H9 (cell line): ENCODE measurements around the gene QSOX1. TPM values are rescaled to one million over a fixed set of nuclear protein-coding genes. Genes with fewer than 3 reads are reported as not detected.

Source experiments
- DNase-seq: peaks from one replicate; pipeline ENCODE4 v3.0.0-alpha.2; 2017
- H2AFZ ChIP-seq: one replicate; pipeline ENCODE4 v1.6.1; 2013; ENCODE audit warnings: mild to moderate bottlenecking, low read length, control low read depth, moderate library complexity
- H2AK5ac ChIP-seq: 2 replicates; pipeline ENCODE4 v1.6.1; 2013; ENCODE audit warnings: low read length, control low read depth, mixed read lengths; ENCODE audit not compliant: insufficient read length
- H2BK120ac ChIP-seq: one replicate; pipeline ENCODE4 v1.6.1; 2013; ENCODE audit warnings: low read depth, mild to moderate bottlenecking, low read length, control low read depth, inconsistent platforms; ENCODE audit not compliant: poor library complexity, severe bottlenecking
- H2BK12ac ChIP-seq: 2 replicates; pipeline ENCODE4 v1.6.1; 2013; ENCODE audit warnings: low read length, control low read depth, mixed read lengths, low read depth; ENCODE audit not compliant: insufficient read length
- H2BK15ac ChIP-seq: 2 replicates; pipeline ENCODE4 v1.6.1; 2013; ENCODE audit warnings: low read depth, low read length, control low read depth
- H2BK20ac ChIP-seq: one replicate; pipeline ENCODE4 v1.6.1; 2013; ENCODE audit warnings: low read depth, mild to moderate bottlenecking, low read length, control low read depth, inconsistent platforms; ENCODE audit not compliant: poor library complexity, severe bottlenecking
- H2BK5ac ChIP-seq: 2 replicates; pipeline ENCODE4 v1.6.1; 2013; ENCODE audit warnings: low read length, control low read depth, mixed read lengths; ENCODE audit not compliant: insufficient read length
- H3K14ac ChIP-seq: 2 replicates; pipeline ENCODE4 v1.6.1; 2013; ENCODE audit warnings: low read length, control low read depth; ENCODE audit not compliant: insufficient read depth
- H3K18ac ChIP-seq: 2 replicates; pipeline ENCODE4 v1.6.1; 2013; ENCODE audit warnings: low read depth, mild to moderate bottlenecking, mixed read lengths, low read length, control low read depth; ENCODE audit not compliant: insufficient read length
- H3K23ac ChIP-seq: 2 replicates; pipeline ENCODE4 v1.6.1; 2013; ENCODE audit warnings: low read length, control low read depth, mixed read lengths, low read depth; ENCODE audit not compliant: insufficient read length
- H3K23me2 ChIP-seq: 2 replicates; pipeline ENCODE4 v1.6.1; 2013; ENCODE audit warnings: low read depth, mild to moderate bottlenecking, mixed read lengths, low read length, control low read depth; ENCODE audit not compliant: insufficient read length, poor library complexity, severe bottlenecking
- H3K27ac ChIP-seq: 2 replicates; pipeline ENCODE4 v1.5.1; 2013; ENCODE audit warnings: low read length, control low read depth, mixed read lengths, low read depth; ENCODE audit not compliant: insufficient read length
- H3K27me3 ChIP-seq: 2 replicates; pipeline ENCODE4 v1.6.1; 2013; ENCODE audit warnings: low read length, control low read depth, inconsistent platforms; ENCODE audit not compliant: insufficient read depth
- H3K4ac ChIP-seq: 2 replicates; pipeline ENCODE4 v1.6.1; 2013; ENCODE audit warnings: low read depth, mild to moderate bottlenecking, control low read depth, inconsistent platforms, low read length, moderate library complexity
- H3K4me1 ChIP-seq: 2 replicates; pipeline ENCODE4 v1.6.1; 2013; ENCODE audit warnings: low read length, control low read depth, inconsistent platforms; ENCODE audit not compliant: insufficient read depth
- H3K4me2 ChIP-seq: 2 replicates; pipeline ENCODE4 v1.6.1; 2013; ENCODE audit warnings: low read length, control low read depth, mixed read lengths; ENCODE audit not compliant: insufficient read length, insufficient read depth
- H3K56ac ChIP-seq: 2 replicates; pipeline ENCODE4 v1.6.1; 2013; ENCODE audit warnings: low read depth, mild to moderate bottlenecking, mixed read lengths, low read length, control low read depth; ENCODE audit not compliant: insufficient read length
- H3K79me1 ChIP-seq: 2 replicates; pipeline ENCODE4 v1.6.1; 2013; ENCODE audit warnings: low read depth, mild to moderate bottlenecking, moderate library complexity, low read length, control low read depth, inconsistent platforms; ENCODE audit not compliant: insufficient read depth, poor library complexity, severe bottlenecking
- H3K79me2 ChIP-seq: 2 replicates; pipeline ENCODE4 v1.6.1; 2013; ENCODE audit warnings: low read length, control low read depth, inconsistent platforms; ENCODE audit not compliant: insufficient read depth
- H3K9ac ChIP-seq: 2 replicates; pipeline ENCODE4 v1.6.1; 2013; ENCODE audit warnings: low read length, control low read depth, mixed read lengths; ENCODE audit not compliant: insufficient read length; ENCODE audit errors: extremely low read depth
- H3K9me3 ChIP-seq: one replicate; pipeline ENCODE4 v1.6.1; 2013; ENCODE audit warnings: low read depth, low read length, inconsistent platforms; ENCODE audit not compliant: control insufficient read depth
- H3T11ph ChIP-seq: one replicate; pipeline ENCODE4 v1.6.1; 2013; ENCODE audit warnings: mild to moderate bottlenecking, low read length, control low read depth, inconsistent platforms
- H4K20me1 ChIP-seq: one replicate; pipeline ENCODE4 v1.6.1; 2013; ENCODE audit not compliant: control insufficient read depth, insufficient read length, insufficient read depth
- H4K5ac ChIP-seq: 2 replicates; pipeline ENCODE4 v1.6.1; 2013; ENCODE audit warnings: low read depth, mild to moderate bottlenecking, mixed read lengths, low read length, control low read depth; ENCODE audit not compliant: insufficient read length
- H4K8ac ChIP-seq: replicated peaks from 2 replicates; pipeline ENCODE4 v1.6.1; 2013; ENCODE audit warnings: low read length, control low read depth, mixed read lengths, low read depth; ENCODE audit not compliant: insufficient read length
- H4K91ac ChIP-seq: 2 replicates; pipeline ENCODE4 v1.6.1; 2013; ENCODE audit warnings: low read depth, mild to moderate bottlenecking, moderate library complexity, mixed read lengths, low read length, control low read depth; ENCODE audit not compliant: insufficient read length
- H3K27ac Mint-ChIP-seq, 3 experiments: 2 replicates in 2 of 3; 3 replicates in 1 of 3; pipeline ENCODE4 v1.8.0; 2020 to 2021; ENCODE audit warnings: mixed read lengths in 3 of 3, mild to moderate bottlenecking in 1 of 3, moderate library complexity in 1 of 3
- H3K27me3 Mint-ChIP-seq: 2 replicates; pipeline ENCODE4 v1.8.0; 2021; ENCODE audit warnings: low read depth, mild to moderate bottlenecking, moderate library complexity, mixed read lengths
- H3K36me3 Mint-ChIP-seq, 3 experiments: 2 replicates in 2 of 3; 3 replicates in 1 of 3; pipeline ENCODE4 v1.8.0; 2020 to 2021; ENCODE audit warnings: low read depth in 3 of 3, mixed read lengths in 3 of 3; ENCODE audit not compliant: insufficient read depth in 1 of 3
- H3K4me1 Mint-ChIP-seq, 2 experiments: 2 replicates each; pipeline ENCODE4 v1.8.0; 2020; ENCODE audit warnings: mixed read lengths in 2 of 2
- H3K4me3 Mint-ChIP-seq, 2 experiments: 2 replicates in 1 of 2; 3 replicates in 1 of 2; pipeline ENCODE4 v1.8.0; 2020 to 2021; ENCODE audit warnings: mild to moderate bottlenecking in 2 of 2, mixed read lengths in 2 of 2, moderate library complexity in 1 of 2
- H3K9me3 Mint-ChIP-seq, 2 experiments: 2 replicates in 1 of 2; 3 replicates in 1 of 2; pipeline ENCODE4 v1.8.0; 2020; ENCODE audit warnings: mild to moderate bottlenecking in 2 of 2, mixed read lengths in 2 of 2, moderate library complexity in 1 of 2
- WGBS: extraction: QIAGEN DNeasy Blood & Tissue Kit; methylation state at CpG from one replicate; pipeline ENCODE4 v1.1.7; 2013; ENCODE audit warnings: missing lambda C conversion rate, low lambda C conversion rate, mixed read lengths; ENCODE audit not compliant: insufficient read length; ENCODE audit errors: extremely low coverage; 5-methylcytosine and 5-hydroxymethylcytosine counted together
- total RNA-seq: library from RNA; stranded (reverse); gene quantifications from 2 replicates; pipeline ENCODE4 v1.2.1, GENCODE V29; 2021
- TF ChIP-seq, protein P1 (sequence below): fragments of 200-600 bp; sonication (generic); conservative IDR thresholded peaks from 3 replicates; pipeline ENCODE4 v1.8.0; 2021; ENCODE audit warnings: antibody characterized with exemption, mild to moderate bottlenecking

Gene QSOX1
- total RNA-seq, 1 experiment from 2014 or later = 79.2 TPM

DNA sequence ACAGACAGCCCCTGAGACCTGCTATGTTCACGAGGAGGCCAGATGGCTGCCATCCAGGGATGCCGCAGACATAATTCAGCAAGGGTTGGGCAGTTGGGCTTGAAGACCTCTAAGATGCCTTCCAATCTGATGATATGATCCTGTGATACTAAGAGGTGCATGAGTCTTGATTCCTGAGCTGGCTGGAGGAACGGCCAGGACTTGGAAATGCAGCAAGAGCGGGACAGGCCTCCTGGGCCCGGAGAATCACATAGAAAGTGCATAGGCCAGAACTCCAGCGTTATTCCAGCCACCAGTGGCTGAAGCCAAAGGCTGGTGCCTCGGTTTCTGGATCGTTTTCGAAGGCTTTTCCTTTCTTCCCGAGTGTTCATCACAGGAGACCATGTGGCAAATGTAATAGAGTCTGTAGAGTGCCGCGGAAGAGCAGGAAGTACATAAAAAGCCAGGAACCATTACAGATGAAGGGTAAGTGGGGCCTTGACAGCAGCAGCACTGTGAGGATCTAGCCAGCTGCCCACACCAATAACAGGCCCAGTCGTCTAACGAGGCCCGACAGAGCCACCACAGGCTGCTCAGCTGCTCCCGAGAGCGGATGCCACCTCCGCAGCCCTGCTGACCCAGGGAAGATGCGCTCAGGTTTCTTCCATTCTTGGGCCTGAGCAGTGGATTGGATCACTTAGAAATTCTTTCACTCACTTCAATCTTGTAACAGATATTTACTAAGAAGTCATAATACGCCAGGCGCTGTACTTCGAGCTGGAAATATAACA lies 61.4 kb downstream of the QSOX1 start:
- no peak overlapping the region for H3T11ph ChIP-seq
- no peak overlapping the region for H3K27ac ChIP-seq
- no peak overlapping the region for H2AFZ ChIP-seq
- no peak overlapping the region for H3K9ac ChIP-seq
- H4K20me1 ChIP-seq = no peaks in the 10 kb centered on the region
- H3K27me3 ChIP-seq = no peaks in the 10 kb centered on the region
- H3K23ac ChIP-seq = no peak overlapping the region
- DNase-seq = no peak
- no peak overlapping the region for H4K5ac ChIP-seq
- Mint-ChIP-seq H3K27ac (no peak overlapping the region), H3K9me3 (no peaks in the 10 kb centered on the region), H3K27me3 (peaks cover 32% of the 10 kb centered on the region), H3K36me3 (peaks cover 0 to 2% (median 0%) of the 10 kb centered on the region in 3 experiments; a peak in 2 of 7 replicates), H3K4me1 (peaks cover 8 to 16% of the 10 kb centered on the region in 2 experiments), H3K4me3 (no peak overlapping the region)
- TF ChIP-seq, protein P1, sequence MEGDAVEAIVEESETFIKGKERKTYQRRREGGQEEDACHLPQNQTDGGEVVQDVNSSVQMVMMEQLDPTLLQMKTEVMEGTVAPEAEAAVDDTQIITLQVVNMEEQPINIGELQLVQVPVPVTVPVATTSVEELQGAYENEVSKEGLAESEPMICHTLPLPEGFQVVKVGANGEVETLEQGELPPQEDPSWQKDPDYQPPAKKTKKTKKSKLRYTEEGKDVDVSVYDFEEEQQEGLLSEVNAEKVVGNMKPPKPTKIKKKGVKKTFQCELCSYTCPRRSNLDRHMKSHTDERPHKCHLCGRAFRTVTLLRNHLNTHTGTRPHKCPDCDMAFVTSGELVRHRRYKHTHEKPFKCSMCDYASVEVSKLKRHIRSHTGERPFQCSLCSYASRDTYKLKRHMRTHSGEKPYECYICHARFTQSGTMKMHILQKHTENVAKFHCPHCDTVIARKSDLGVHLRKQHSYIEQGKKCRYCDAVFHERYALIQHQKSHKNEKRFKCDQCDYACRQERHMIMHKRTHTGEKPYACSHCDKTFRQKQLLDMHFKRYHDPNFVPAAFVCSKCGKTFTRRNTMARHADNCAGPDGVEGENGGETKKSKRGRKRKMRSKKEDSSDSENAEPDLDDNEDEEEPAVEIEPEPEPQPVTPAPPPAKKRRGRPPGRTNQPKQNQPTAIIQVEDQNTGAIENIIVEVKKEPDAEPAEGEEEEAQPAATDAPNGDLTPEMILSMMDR = no peak
- H4K8ac ChIP-seq = no peak overlapping the region
- H3K4ac ChIP-seq = no peak overlapping the region
- H3K56ac ChIP-seq = no peak overlapping the region
- H3K4me2 ChIP-seq = no peak overlapping the region
- no peak overlapping the region for H3K18ac ChIP-seq
- no peaks in the 10 kb centered on the region for H3K9me3 ChIP-seq
- H2BK5ac ChIP-seq = no peak overlapping the region
- no peaks in the 10 kb centered on the region for H3K79me2 ChIP-seq
- no peaks in the 10 kb centered on the region for H3K4me1 ChIP-seq
- H4K91ac ChIP-seq = no peak overlapping the region
- WGBS = no CpG with 5 or more reads among the region's 22 CpGs
- H2BK12ac ChIP-seq = no peak overlapping the region
- H2AK5ac ChIP-seq = no peak overlapping the region
- H3K14ac ChIP-seq = no peak overlapping the region
- H3K79me1 ChIP-seq = no peaks in the 10 kb centered on the region
- H3K23me2 ChIP-seq = no peaks in the 10 kb centered on the region
- no peak overlapping the region for H2BK20ac ChIP-seq
- H2BK15ac ChIP-seq = no peak overlapping the region
- no peak overlapping the region for H2BK120ac ChIP-seq
